GM12873 (cell line): ENCODE measurements around the gene DNMBP.

Experiments used
- CTCF ChIP-seq: IDR thresholded peaks from 2 replicates; pipeline ENCODE4 v1.5.1; 2012; ENCODE audit warnings: low read depth, mild to moderate bottlenecking, moderate library complexity, low read length, control low read depth; ENCODE audit not compliant: insufficient read depth; ENCODE audit errors: missing control alignments

The DNMBP gene

GRCh38 chr10:99995269-99995668 is 14.5 kb downstream of the DNMBP start:
- no peak for TF ChIP-seq CTCF

- TF ChIP-seq CTCF = no peak
Measured at GRCh38 chr10:99994801-99995200, 14.9 kb downstream of the DNMBP start.

GRCh38 chr10:99993701-99994689 is 15.8 kb downstream of the DNMBP start:
- TF ChIP-seq CTCF = no peak

GRCh38 chr10:99984211-99985034 is 25.3 kb downstream of the DNMBP start:
- TF ChIP-seq CTCF = no peak

- TF ChIP-seq CTCF = no peak
Measured at GRCh38 chr10:99983280-99983988, 26.3 kb downstream of the DNMBP start.

- no peak for TF ChIP-seq CTCF
Measured at GRCh38 chr10:99982728-99983127, 27.0 kb downstream of the DNMBP start.

GRCh38 chr10:99981581-99982199 is 28.1 kb downstream of the DNMBP start:
- TF ChIP-seq CTCF = no peak
